ENCODE measurements around the gene EHD3. TPM values are rescaled to one million over a fixed set of nuclear protein-coding genes. Genes with fewer than 3 reads are reported as not detected.
A peak's percentile ranks its signal among the peaks of the same experiment; 100 is the strongest.

Gene EHD3
- total RNA-seq, 2 experiments from 2014 or later, result 1.1 to 1.2 TPM

GRCh38 chr2:31223026-31223425, 10.9 kb upstream of the EHD3 start:
- Mint-ChIP-seq H3K4me3 (no peak overlapping the region), H3K36me3 (no peaks in the 10 kb centered on the region), H3K9me3 (no peaks in the 10 kb centered on the region)

GRCh38 chr2:31223749-31224148, 10.2 kb upstream of the EHD3 start:
- Mint-ChIP-seq H3K27ac (no peak overlapping the region), H3K4me3 (no peak overlapping the region), H3K27me3 (peaks cover 1% of the 10 kb centered on the region), H3K36me3 (no peaks in the 10 kb centered on the region), H3K9me3 (no peaks in the 10 kb centered on the region), H3K4me1 (no peaks in the 10 kb centered on the region)
- DNase-seq, result no peak

More at GRCh38 chr2:31223026-31223425, 10.9 kb upstream of the EHD3 start:
- no peak for DNase-seq
- no peak overlapping the region for H3K27ac Mint-ChIP-seq
- no peaks in the 10 kb centered on the region for H3K27me3 Mint-ChIP-seq
- H3K4me1 Mint-ChIP-seq, result no peaks in the 10 kb centered on the region

DNA sequence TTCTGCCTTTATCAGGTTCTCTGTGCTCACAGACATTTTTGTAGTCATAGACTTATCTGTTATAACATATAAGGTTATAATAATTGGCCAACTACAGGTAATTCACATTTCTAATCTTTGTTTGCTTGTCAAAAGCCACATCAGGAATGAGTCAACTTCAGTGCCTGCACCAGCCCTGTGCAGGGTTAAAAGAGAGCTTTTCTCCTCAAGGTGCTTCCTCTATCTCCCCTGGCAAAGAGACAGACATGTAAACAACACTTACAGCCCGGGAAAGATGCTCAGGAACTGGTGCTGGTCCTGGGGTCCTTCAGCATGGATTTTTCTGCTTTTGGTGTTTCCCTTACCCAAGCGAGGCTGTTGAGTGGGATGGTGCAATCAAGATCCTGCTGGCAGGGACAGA, 7.7 kb upstream of the EHD3 start:
- Mint-ChIP-seq H3K27ac (no peak overlapping the region), H3K4me3 (no peak overlapping the region), H3K9me3 (no peaks in the 10 kb centered on the region), H3K4me1 (no peaks in the 10 kb centered on the region), H3K27me3 (peaks cover 4% of the 10 kb centered on the region), H3K36me3 (no peaks in the 10 kb centered on the region)
- DNase-seq, result no peak

DNA sequence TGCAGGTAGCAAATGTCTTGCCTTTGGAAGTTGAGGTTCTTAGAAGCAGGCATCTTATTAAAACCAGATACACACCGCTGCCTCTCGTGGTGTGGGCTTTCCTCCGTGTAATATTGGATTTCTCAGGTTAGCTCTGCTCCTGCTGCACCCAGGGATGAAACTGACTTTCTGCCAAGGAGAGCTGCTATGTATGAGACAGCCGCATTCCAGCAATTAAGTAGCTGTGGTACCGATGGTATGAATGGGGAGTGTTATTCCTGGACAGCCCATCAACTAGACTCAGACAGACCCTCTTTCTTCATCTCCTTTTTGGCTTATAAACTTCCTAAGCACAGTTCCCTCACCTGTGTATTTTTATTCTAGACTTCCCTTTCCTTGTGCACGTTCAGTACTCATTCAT, 6.8 kb upstream of the EHD3 start:
- DNase-seq, result no peak
- Mint-ChIP-seq H3K36me3 (no peaks in the 10 kb centered on the region), H3K27ac (no peak overlapping the region), H3K27me3 (peaks cover 4% of the 10 kb centered on the region), H3K4me3 (no peak overlapping the region), H3K9me3 (no peaks in the 10 kb centered on the region), H3K4me1 (no peaks in the 10 kb centered on the region)

- DNase-seq, result no peak
- no peak overlapping the region for H3K4me3 Mint-ChIP-seq
- H3K27ac Mint-ChIP-seq, result no peak overlapping the region
- H3K36me3 Mint-ChIP-seq, result no peaks in the 10 kb centered on the region
- no peaks in the 10 kb centered on the region for H3K4me1 Mint-ChIP-seq
- peaks cover 4% of the 10 kb centered on the region for H3K27me3 Mint-ChIP-seq
- H3K9me3 Mint-ChIP-seq, result no peaks in the 10 kb centered on the region
These were observed 6.2 kb upstream of the EHD3 start for GRCh38 chr2:31227711-31228125.

- no peak overlapping the region for H3K27ac Mint-ChIP-seq
- no peaks in the 10 kb centered on the region for H3K9me3 Mint-ChIP-seq
- peaks cover 7% of the 10 kb centered on the region for H3K4me1 Mint-ChIP-seq
- peaks cover 4% of the 10 kb centered on the region for H3K27me3 Mint-ChIP-seq
- DNase-seq, result no peak
- no peak overlapping the region for H3K4me3 Mint-ChIP-seq
- H3K36me3 Mint-ChIP-seq, result no peaks in the 10 kb centered on the region
These were observed 5.2 kb upstream of the EHD3 start for GRCh38 chr2:31228717-31229116.

GRCh38 chr2:31230751-31231150, 3.2 kb upstream of the EHD3 start:
- peaks cover 4% of the 10 kb centered on the region for H3K27me3 Mint-ChIP-seq
- no peak for DNase-seq
- peaks cover 14% of the 10 kb centered on the region for H3K4me1 Mint-ChIP-seq
- H3K4me3 Mint-ChIP-seq, result no peak overlapping the region
- H3K36me3 Mint-ChIP-seq, result no peaks in the 10 kb centered on the region
- H3K9me3 Mint-ChIP-seq, result no peaks in the 10 kb centered on the region
- H3K27ac Mint-ChIP-seq, result no peak overlapping the region

GRCh38 chr2:31231571-31232302, 2.2 kb upstream of the EHD3 start:
- peaks cover 14% of the 10 kb centered on the region for H3K4me1 Mint-ChIP-seq
- no peak overlapping the region for H3K27ac Mint-ChIP-seq
- peaks cover 4% of the 10 kb centered on the region for H3K27me3 Mint-ChIP-seq
- no peaks in the 10 kb centered on the region for H3K9me3 Mint-ChIP-seq
- no peak for DNase-seq
- no peak overlapping the region for H3K4me3 Mint-ChIP-seq
- no peaks in the 10 kb centered on the region for H3K36me3 Mint-ChIP-seq

DNA sequence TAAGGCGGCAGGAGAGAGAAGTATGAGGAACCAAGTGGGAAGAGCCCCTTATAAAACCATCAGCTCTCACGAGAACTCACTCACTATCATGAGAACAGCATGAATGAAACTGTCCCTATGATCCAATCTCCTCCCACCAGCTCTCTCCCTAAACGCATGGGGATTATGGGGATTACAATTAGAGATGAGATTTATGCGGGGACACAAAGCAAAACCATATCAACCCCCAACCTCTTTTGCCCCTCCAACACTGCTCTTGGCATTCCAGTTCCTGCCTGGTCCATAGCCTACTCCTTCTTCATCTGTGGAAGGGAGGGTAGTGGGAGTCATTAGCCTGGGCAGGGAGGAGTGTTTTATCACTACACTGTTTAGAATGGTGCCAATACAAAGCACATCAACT, 1.4 kb upstream of the EHD3 start:
- no peaks in the 10 kb centered on the region for H3K36me3 Mint-ChIP-seq
- peaks cover 4% of the 10 kb centered on the region for H3K27me3 Mint-ChIP-seq
- no peaks in the 10 kb centered on the region for H3K9me3 Mint-ChIP-seq
- no peak overlapping the region for H3K4me3 Mint-ChIP-seq
- H3K4me1 Mint-ChIP-seq, result peaks cover 14% of the 10 kb centered on the region
- DNase-seq, result no peak
- H3K27ac Mint-ChIP-seq, result no peak overlapping the region

- Mint-ChIP-seq H3K27ac (no peak overlapping the region), H3K9me3 (no peaks in the 10 kb centered on the region), H3K4me1 (peaks cover 14% of the 10 kb centered on the region), H3K27me3 (peaks cover 4% of the 10 kb centered on the region), H3K4me3 (peak overlapping the region; percentile 74), H3K36me3 (no peaks in the 10 kb centered on the region)
- DNase-seq, result no peak
These were observed 721 bp upstream of the EHD3 start for GRCh38 chr2:31233231-31233630.

DNA sequence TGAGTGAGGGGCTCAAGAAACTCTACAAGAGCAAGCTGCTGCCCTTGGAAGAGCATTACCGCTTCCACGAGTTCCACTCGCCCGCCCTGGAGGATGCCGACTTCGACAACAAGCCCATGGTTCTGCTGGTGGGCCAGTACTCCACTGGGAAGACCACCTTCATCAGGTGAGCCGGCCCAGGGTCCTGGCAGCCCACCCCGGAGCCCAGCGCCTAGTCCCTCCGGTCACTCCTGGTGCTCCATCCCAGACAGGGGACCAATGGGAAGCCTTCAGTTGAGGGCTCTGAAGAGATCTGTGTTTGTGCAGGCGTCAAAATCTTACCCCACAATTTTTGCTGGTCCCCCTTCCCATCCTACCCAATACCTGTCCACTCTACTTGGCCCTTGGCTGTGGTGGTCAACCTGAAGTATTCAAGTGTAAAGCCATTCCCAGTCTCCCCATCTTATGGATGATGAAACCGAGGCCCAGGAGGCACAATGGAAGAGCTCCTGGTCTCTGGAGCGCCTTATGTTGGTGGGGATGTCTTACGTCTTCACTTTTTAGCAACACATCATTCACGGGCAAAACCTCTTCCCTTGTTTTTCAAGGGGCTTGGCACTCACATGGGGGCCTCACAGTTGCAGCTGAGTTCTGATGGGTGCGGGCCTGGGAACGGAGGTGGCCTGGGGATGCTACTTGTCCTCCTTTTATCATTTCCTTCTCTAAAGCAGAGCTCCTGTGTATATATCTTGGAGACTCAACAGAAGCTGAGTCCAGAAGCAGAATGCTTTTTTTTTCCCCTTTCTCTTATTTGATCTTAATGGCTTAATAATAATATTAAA, 941 bp downstream of the EHD3 start:
- Mint-ChIP-seq H3K9me3 (no peaks in the 10 kb centered on the region), H3K4me1 (peaks cover 14% of the 10 kb centered on the region), H3K36me3 (no peaks in the 10 kb centered on the region), H3K27ac (no peak overlapping the region), H3K27me3 (no peaks in the 10 kb centered on the region), H3K4me3 (peak overlapping the region; percentile 42)
- no peak for DNase-seq

- Mint-ChIP-seq H3K27me3 (no peaks in the 10 kb centered on the region), H3K4me3 (no peak overlapping the region), H3K27ac (no peak overlapping the region), H3K36me3 (no peaks in the 10 kb centered on the region), H3K9me3 (no peaks in the 10 kb centered on the region), H3K4me1 (peaks cover 14% of the 10 kb centered on the region)
- no peak for DNase-seq
These were observed 1.6 kb downstream of the EHD3 start for GRCh38 chr2:31235504-31235902.

- Mint-ChIP-seq H3K9me3 (no peaks in the 10 kb centered on the region), H3K36me3 (no peaks in the 10 kb centered on the region), H3K27ac (no peak overlapping the region), H3K27me3 (no peaks in the 10 kb centered on the region), H3K4me3 (no peak overlapping the region), H3K4me1 (peaks cover 16% of the 10 kb centered on the region)
- DNase-seq, result no peak
These were observed 2.7 kb downstream of the EHD3 start for GRCh38 chr2:31236433-31237205.

DNA sequence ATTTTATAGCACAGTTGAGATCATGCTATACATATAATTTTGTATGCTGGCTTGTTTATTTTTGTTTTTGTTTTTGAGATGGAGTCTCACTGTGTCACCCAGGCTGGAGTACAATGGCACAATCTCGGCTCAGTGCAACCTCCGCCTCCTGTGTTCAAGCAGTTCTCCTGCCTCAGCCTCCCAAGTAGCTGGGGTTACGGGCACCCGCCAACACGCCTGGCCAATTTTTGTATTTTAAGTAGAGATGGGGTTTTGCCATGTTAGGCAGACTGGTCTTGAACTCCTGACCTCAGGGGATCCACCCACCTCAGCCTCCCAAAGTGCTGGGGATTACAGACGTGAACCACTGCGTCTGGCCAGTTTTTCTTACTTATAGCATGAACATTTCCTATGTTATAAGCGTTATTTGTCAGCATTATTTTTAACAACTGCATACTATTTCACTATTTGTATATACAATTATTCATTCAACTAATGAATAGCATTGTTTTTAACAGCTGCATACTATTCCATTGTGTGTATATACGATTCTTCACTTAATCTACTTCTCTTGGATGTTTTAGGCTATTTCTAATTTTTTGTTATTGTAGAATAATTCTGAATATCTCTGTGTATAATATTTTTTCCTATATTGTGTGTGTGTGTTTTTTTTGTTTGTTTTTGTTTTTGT, 3.5 kb downstream of the EHD3 start:
- Mint-ChIP-seq H3K36me3 (no peaks in the 10 kb centered on the region), H3K9me3 (no peaks in the 10 kb centered on the region), H3K27me3 (no peaks in the 10 kb centered on the region), H3K27ac (no peak overlapping the region), H3K4me3 (no peak overlapping the region), H3K4me1 (peaks cover 16% of the 10 kb centered on the region)
- DNase-seq, result no peak

Measured in activated naive CD8-positive, alpha-beta T cell treated with anti-CD3 and anti-CD28 coated beads for 36 hours (primary cell).